ENCODE results near the gene ACTA1.

DNA sequence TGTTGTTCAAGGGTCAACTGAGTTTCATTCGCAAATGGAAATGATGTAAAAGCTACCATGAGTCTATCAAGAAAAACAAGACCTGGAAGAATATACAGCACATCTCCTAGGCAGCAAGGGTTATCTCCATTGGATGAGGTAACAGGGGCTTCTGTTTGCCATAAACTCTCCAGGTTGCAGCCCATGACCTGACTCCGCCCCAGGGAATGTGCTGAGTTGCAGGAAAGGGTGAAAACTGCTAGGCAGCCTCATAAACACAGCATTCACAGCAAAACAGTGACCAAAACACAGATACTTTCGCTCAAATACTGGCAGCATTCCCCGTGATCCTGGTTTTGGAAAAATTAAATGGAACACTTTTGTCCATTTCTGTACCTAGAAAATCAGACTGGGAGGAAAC, 20.2 kb upstream of the ACTA1 start:
- TF ChIP-seq, protein P1, sequence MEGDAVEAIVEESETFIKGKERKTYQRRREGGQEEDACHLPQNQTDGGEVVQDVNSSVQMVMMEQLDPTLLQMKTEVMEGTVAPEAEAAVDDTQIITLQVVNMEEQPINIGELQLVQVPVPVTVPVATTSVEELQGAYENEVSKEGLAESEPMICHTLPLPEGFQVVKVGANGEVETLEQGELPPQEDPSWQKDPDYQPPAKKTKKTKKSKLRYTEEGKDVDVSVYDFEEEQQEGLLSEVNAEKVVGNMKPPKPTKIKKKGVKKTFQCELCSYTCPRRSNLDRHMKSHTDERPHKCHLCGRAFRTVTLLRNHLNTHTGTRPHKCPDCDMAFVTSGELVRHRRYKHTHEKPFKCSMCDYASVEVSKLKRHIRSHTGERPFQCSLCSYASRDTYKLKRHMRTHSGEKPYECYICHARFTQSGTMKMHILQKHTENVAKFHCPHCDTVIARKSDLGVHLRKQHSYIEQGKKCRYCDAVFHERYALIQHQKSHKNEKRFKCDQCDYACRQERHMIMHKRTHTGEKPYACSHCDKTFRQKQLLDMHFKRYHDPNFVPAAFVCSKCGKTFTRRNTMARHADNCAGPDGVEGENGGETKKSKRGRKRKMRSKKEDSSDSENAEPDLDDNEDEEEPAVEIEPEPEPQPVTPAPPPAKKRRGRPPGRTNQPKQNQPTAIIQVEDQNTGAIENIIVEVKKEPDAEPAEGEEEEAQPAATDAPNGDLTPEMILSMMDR (conservative IDR thresholded peaks at IDR 0.05; ENCODE audit: low read length), result no peak
- TF ChIP-seq EZH2phosphoT487 (IDR thresholded peaks at IDR 0.05; ENCODE audit: borderline replicate concordance, low read depth, low read length), result no peak

Data from OCI-LY7 (cell line).